ENCODE measurements around the gene NELFB.
"Not testable (repeated sequence)": the region's sequence is repeated elsewhere in the genome, so short reads cannot be mapped to it uniquely, and the experiment has no call there.

Gene NELFB

GRCh38 chr9:137256856-137257255 is 1.7 kb downstream of the NELFB start:
- Histone ChIP-seq H3K27ac (no peak overlapping the region), H3K27me3 (ENCODE audit: insufficient read depth, low read depth, severe bottlenecking) (no peaks in the 10 kb centered on the region), H3K9me3 (ENCODE audit: severe bottlenecking) (no peaks in the 10 kb centered on the region), H3K4me3 (ENCODE audit: low read depth, low read length) (no peak overlapping the region), H3K36me3 (peaks cover 3% of the 10 kb centered on the region; the same call in 1 of the 2 replicates)
- no peak for TF ChIP-seq CTCF (IDR thresholded peaks at IDR 0.05; ENCODE audit: low read depth, low read length)
- no peak for DNase-seq

- not testable (repeated sequence) for H3K36me3 ChIP-seq; H3K27ac ChIP-seq; H3K9me3 ChIP-seq (ENCODE audit: severe bottlenecking); H3K4me3 ChIP-seq (ENCODE audit: low read depth, low read length); DNase-seq; H3K27me3 ChIP-seq (ENCODE audit: insufficient read depth, low read depth, severe bottlenecking)
Measured at GRCh38 chr9:137262173-137262908, 7.2 kb downstream of the NELFB start.

- no peaks in the 10 kb centered on the region for H3K36me3 ChIP-seq
- H3K4me3 ChIP-seq (ENCODE audit: low read depth, low read length), result no peak overlapping the region
- no peak for DNase-seq
- no peaks in the 10 kb centered on the region for H3K9me3 ChIP-seq (ENCODE audit: severe bottlenecking)
- no peaks in the 10 kb centered on the region for H3K27me3 ChIP-seq (ENCODE audit: insufficient read depth, low read depth, severe bottlenecking)
- no peak overlapping the region for H3K27ac ChIP-seq
- no peak for TF ChIP-seq CTCF (IDR thresholded peaks at IDR 0.05; ENCODE audit: low read depth, low read length)
Measured at GRCh38 chr9:137262909-137263285, 7.8 kb downstream of the NELFB start.

DNA sequence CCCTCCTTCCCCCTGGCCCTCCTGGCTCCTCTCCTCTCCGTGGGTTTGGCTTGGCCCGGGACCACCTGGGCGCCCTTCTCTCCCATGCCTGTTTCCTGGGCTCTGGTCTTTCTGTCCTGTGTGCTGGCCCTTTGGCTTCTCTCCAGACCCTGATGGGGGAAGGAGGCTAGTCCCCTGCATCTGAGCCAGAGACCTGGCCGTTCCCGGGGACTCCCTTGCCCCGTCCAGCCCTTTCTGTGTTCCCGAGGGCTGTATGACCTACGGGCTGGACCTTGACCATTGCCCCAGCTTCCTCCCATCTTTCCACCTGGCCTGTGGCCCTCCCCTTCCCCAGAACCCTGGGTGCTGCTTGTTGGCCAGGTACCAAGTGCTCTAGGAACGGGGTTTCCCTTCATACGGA is 8.4 kb downstream of the NELFB start:
- no peak for DNase-seq
- Histone ChIP-seq H3K27me3 (ENCODE audit: insufficient read depth, low read depth, severe bottlenecking) (no peaks in the 10 kb centered on the region), H3K4me3 (ENCODE audit: low read depth, low read length) (no peak overlapping the region), H3K36me3 (peaks cover under 1% of the 10 kb centered on the region; the same call in 1 of the 2 replicates), H3K9me3 (ENCODE audit: severe bottlenecking) (no peaks in the 10 kb centered on the region), H3K27ac (no peak overlapping the region)
- no peak for TF ChIP-seq CTCF (IDR thresholded peaks at IDR 0.05; ENCODE audit: low read depth, low read length)

DNA sequence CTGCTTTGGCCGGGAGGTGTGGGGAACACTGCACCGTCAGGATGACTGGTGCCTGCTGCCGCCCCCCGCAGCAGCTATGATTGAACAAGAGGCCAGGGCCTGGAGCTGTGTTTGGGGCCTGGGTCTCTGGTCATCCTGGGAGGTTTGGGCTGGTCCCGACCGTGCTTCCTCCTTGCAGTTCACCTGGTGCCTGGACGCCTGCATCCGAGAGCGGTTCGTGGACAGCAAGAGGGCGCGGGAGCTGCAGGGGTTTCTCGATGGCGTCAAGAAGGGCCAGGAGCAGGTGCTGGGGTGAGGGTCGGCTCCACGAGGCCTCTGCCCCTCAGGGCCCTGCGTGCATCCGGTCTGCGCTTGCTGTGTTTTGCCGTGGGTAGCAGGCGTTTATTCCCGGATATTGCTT is 8.9 kb downstream of the NELFB start:
- TF ChIP-seq CTCF (IDR thresholded peaks at IDR 0.05; ENCODE audit: low read depth, low read length), result no peak
- peaks cover 4% of the 10 kb centered on the region; the same call in 1 of the 2 replicates for H3K36me3 ChIP-seq
- H3K27ac ChIP-seq, result no peak overlapping the region

GRCh38 chr9:137265496-137266161 is 10.5 kb downstream of the NELFB start:
- no peak for DNase-seq
- no peaks in the 10 kb centered on the region for H3K27me3 ChIP-seq (ENCODE audit: insufficient read depth, low read depth, severe bottlenecking)
- no peak overlapping the region for H3K4me3 ChIP-seq (ENCODE audit: low read depth, low read length)
- H3K27ac ChIP-seq, result no peak overlapping the region
- H3K36me3 ChIP-seq, result peaks cover 4% of the 10 kb centered on the region; the same call in 1 of the 2 replicates
- no peak for TF ChIP-seq CTCF (IDR thresholded peaks at IDR 0.05; ENCODE audit: low read depth, low read length)
- no peaks in the 10 kb centered on the region for H3K9me3 ChIP-seq (ENCODE audit: severe bottlenecking)

More for the DNA sequence above, 8.9 kb downstream of the NELFB start:
- Histone ChIP-seq H3K4me3 (ENCODE audit: low read depth, low read length) (no peak overlapping the region), H3K27me3 (ENCODE audit: insufficient read depth, low read depth, severe bottlenecking) (no peaks in the 10 kb centered on the region), H3K9me3 (ENCODE audit: severe bottlenecking) (no peaks in the 10 kb centered on the region)
- no peak for DNase-seq

Measured in WERI-Rb-1 (cell line).